Mucosa of descending colon (tissue), 3 donors: ENCODE measurements around the gene CDC42SE2. TPM values are rescaled to one million over a fixed set of nuclear protein-coding genes. Genes with fewer than 3 reads are reported as not detected.

Experiments used
- ATAC-seq: fragments of 200-7000 bp; cut with Tn5 transposase; one replicate; pipeline ENCODE4 v1.9.1; 2020; ENCODE audit warnings: mild to moderate bottlenecking, moderate library complexity
- DNase-seq, 3 donors: peaks; one replicate each; pipeline ENCODE4 v3.0.0-alpha.2; 2020
- H3K36me3 ChIP-seq: fragments of 200-600 bp; one replicate; pipeline ENCODE4 v1.8.0; 2021; ENCODE audit warnings: low read depth, mild to moderate bottlenecking
- H3K4me1 ChIP-seq: fragments of 200-600 bp; one replicate; pipeline ENCODE4 v1.8.0; 2021; ENCODE audit warnings: low read depth, mild to moderate bottlenecking
- H3K4me3 ChIP-seq: fragments of 200-600 bp; one replicate; pipeline ENCODE4 v1.8.0; 2021; ENCODE audit warnings: mild to moderate bottlenecking
- H3K9me3 ChIP-seq: fragments of 200-600 bp; one replicate; pipeline ENCODE4 v1.8.0; 2021; ENCODE audit warnings: mild to moderate bottlenecking
- CTCF ChIP-seq: fragments of 200-600 bp; IDR thresholded peaks from one replicate; pipeline ENCODE4 v1.8.0; 2022; ENCODE audit warnings: antibody characterized with exemption, mild to moderate bottlenecking
- intact Hi-C, 2 donors: fragments of 100-400 bp; cut with DNase I in 1 of 2; cut with micrococcal nuclease in 1 of 2; formaldehyde crosslinking; loops; one replicate each; pipeline versions ENCODE4 v1.11.0 to v1.11.1; 2022; cut with DNase I, micrococcal nuclease
- total RNA-seq, 3 donors: library from RNA; stranded (reverse); fragmentation: NEBNext Ultra II Directional in 2 of 3; extraction: Animal tissue kit (Norgen Biotek cat#: 25700) in 2 of 3; gene quantifications; one replicate each; pipeline versions ENCODE4 v1.2.1 to v1.2.4, GENCODE V29; 2021 to 2023
- donor health status: DM: no; HTN: no; CAD: no; lungs with moderate emphysema.
- donor health status: DM: no; HTN: no; CAD: no.
- donor health status: DM: no; HTN: yes; CAD: no.

Gene CDC42SE2
- total RNA-seq, 3 donors from 2014 or later = 60.5 to 116 (median 101) TPM

GRCh38 chr5:131221008-131221703, 42.7 kb upstream of the CDC42SE2 start:
- Histone ChIP-seq H3K36me3 (no peaks in the 10 kb centered on the region), H3K4me1 (peaks cover 16% of the 10 kb centered on the region), H3K9me3 (no peaks in the 10 kb centered on the region), H3K4me3 (no peak overlapping the region)
- no peak for ATAC-seq
- no peak for DNase-seq
- intact Hi-C loops = no loop called here
- no peak for TF ChIP-seq CTCF

GRCh38 chr5:131221888-131222287, 42.0 kb upstream of the CDC42SE2 start:
- ATAC-seq (no peak), DNase-seq (no peak)
- no peak for TF ChIP-seq CTCF
- Histone ChIP-seq H3K9me3 (no peaks in the 10 kb centered on the region), H3K4me1 (peaks cover 16% of the 10 kb centered on the region), H3K36me3 (no peaks in the 10 kb centered on the region), H3K4me3 (no peak overlapping the region)
- intact Hi-C loops = no loop called here

- Histone ChIP-seq H3K4me3 (no peak overlapping the region), H3K9me3 (no peaks in the 10 kb centered on the region), H3K36me3 (no peaks in the 10 kb centered on the region), H3K4me1 (peaks cover 16% of the 10 kb centered on the region)
- TF ChIP-seq CTCF = no peak
- DNase-seq (no peak), ATAC-seq (no peak)
- intact Hi-C loops = no loop called here
Measured at GRCh38 chr5:131222731-131223130, 41.1 kb upstream of the CDC42SE2 start.

GRCh38 chr5:131223751-131224386, 40.0 kb upstream of the CDC42SE2 start:
- H3K4me1 ChIP-seq = peaks cover 19% of the 10 kb centered on the region
- ATAC-seq (peak; percentile 35), DNase-seq (no peak)
- no peak overlapping the region for H3K4me3 ChIP-seq
- TF ChIP-seq CTCF = no peak
- intact Hi-C loops = loop anchor here in 1 of 2 donors (2.0 kb wide), 1 partner anchor 59 kb away; the partner anchor contains the start of gene HINT1
- H3K36me3 ChIP-seq = no peaks in the 10 kb centered on the region
- H3K9me3 ChIP-seq = no peaks in the 10 kb centered on the region

- ATAC-seq (peak; percentile 68), DNase-seq (peak; percentile 56 to 62 (median 61))
- Histone ChIP-seq H3K9me3 (no peaks in the 10 kb centered on the region), H3K4me1 (peaks cover 19% of the 10 kb centered on the region), H3K36me3 (no peaks in the 10 kb centered on the region), H3K4me3 (no peak overlapping the region)
- intact Hi-C loops = loop anchor here in 1 of 2 donors (2.0 kb wide), 1 partner anchor 60 kb away; the partner anchor contains the start of gene HINT1
- no peak for TF ChIP-seq CTCF
Measured at GRCh38 chr5:131224387-131225201, 39.3 kb upstream of the CDC42SE2 start.
